ENCODE results near the gene IQCN. TPM values are rescaled to one million over a fixed set of nuclear protein-coding genes. Genes with fewer than 3 reads are reported as not detected.

The IQCN gene
- total and polyA plus RNA-seq, 4 donors, result 0.19 to 2.4 (median 0.53) TPM

GRCh38 chr19:18317961-18318800, 43.9 kb upstream of the IQCN start:
- Histone ChIP-seq H3K4me3 (ENCODE audit: low read depth in 1 of 3, low read length in 3 of 3) (no peak overlapping the region), H3K4me1 (ENCODE audit: control insufficient read depth in 4 of 4, insufficient read depth in 4 of 4, low read length in 3 of 4) (peaks cover 13 to 43% (median 33%) of the 10 kb centered on the region in 4 donors), H3K9ac (ENCODE audit: low read depth in 1 of 2, low read length in 2 of 2) (no peak overlapping the region), H3K36me3 (ENCODE audit: control insufficient read depth in 4 of 4, insufficient read depth in 3 of 4, low read depth in 1 of 4, low read length in 3 of 4) (no peaks in the 10 kb centered on the region), H3K27me3 (ENCODE audit: control insufficient read depth in 4 of 4, insufficient read depth in 4 of 4, low read length in 3 of 4) (no peaks in the 10 kb centered on the region), H3K9me3 (ENCODE audit: control insufficient read depth in 4 of 4, low read length in 3 of 4) (no peaks in the 10 kb centered on the region), H3K27ac (ENCODE audit: low read depth in 1 of 2, low read length in 2 of 2) (peak overlapping the region; percentile 3 to 37)
- DNase-seq (ENCODE audit: low spot score), result peak; percentile 49
- no peak for TF ChIP-seq REST (IDR thresholded peaks at IDR 0.05)
- TF ChIP-seq SP1 (IDR thresholded peaks at IDR 0.05), result peak; percentile 13
- TF ChIP-seq NR2F2 (IDR thresholded peaks at IDR 0.05), result peak; percentile 91
- peak in 1 of 2 donors; percentile 27 for TF ChIP-seq HNF4A (conservative IDR thresholded peaks at IDR 0.05)
- TF ChIP-seq FOXA2 (IDR thresholded peaks at IDR 0.05), result no peak
- no peak for TF ChIP-seq JUND (IDR thresholded peaks at IDR 0.05)
- no peak for TF ChIP-seq FOXA1 (IDR thresholded peaks at IDR 0.05)
- no peak for TF ChIP-seq ZBTB33 (IDR thresholded peaks at IDR 0.05)
- TF ChIP-seq YY1 (IDR thresholded peaks at IDR 0.05), result no peak
- TF ChIP-seq ATF3 (IDR thresholded peaks at IDR 0.05), result no peak
- no peak for TF ChIP-seq EGR1 (IDR thresholded peaks at IDR 0.05; ENCODE audit: low read depth in 2 of 2)
- no peak for TF ChIP-seq CTCF (IDR thresholded peaks at IDR 0.05; ENCODE audit: low read depth, low read length, missing input control)
- TF ChIP-seq TAF1 (conservative IDR thresholded peaks at IDR 0.05), result no peak
- peak in 1 of 2 donors; percentile 28 for TF ChIP-seq RXRA (IDR thresholded peaks at IDR 0.05)
- no peak for TF ChIP-seq RAD21 (IDR thresholded peaks at IDR 0.05)
- TF ChIP-seq GABPA (IDR thresholded peaks at IDR 0.05 in 1 of 2, conservative IDR thresholded peaks at IDR 0.05 in 1 of 2), result no peak
- peak; percentile 48 for TF ChIP-seq MAX (IDR thresholded peaks at IDR 0.05)
- TF ChIP-seq HNF4G (IDR thresholded peaks at IDR 0.05), result no peak
- 53% methylated on average over 18 of the region's 18 CpGs for WGBS
